Peyer's patch (tissue), 4 donors: ENCODE measurements around the gene NFIX. TPM values are rescaled to one million over a fixed set of nuclear protein-coding genes. Genes with fewer than 3 reads are reported as not detected.

Experiments
- DNase-seq, 3 donors: peaks; one replicate each; pipeline ENCODE4 v3.0.0-alpha.2; 2017 to 2019
- H3K27ac ChIP-seq, 4 donors: fragments of 200-600 bp; sonication (generic); one replicate each; pipeline ENCODE4 v1.5.1; 2016 to 2019
- H3K27me3 ChIP-seq, 2 donors: fragments of 200-600 bp; sonication (generic); one replicate each; pipeline ENCODE4 v1.5.1; 2019
- H3K36me3 ChIP-seq, 3 donors: fragments of 200-600 bp; sonication (generic); one replicate each; pipeline ENCODE4 v1.5.1; 2016 to 2019
- H3K4me1 ChIP-seq, 4 donors: fragments of 200-600 bp; sonication (generic); one replicate each; pipeline ENCODE4 v1.5.1; 2016 to 2019
- H3K4me3 ChIP-seq, 4 donors: fragments of 200-600 bp; sonication (generic); 1 replicate in 3 of 4; 2 replicates in 1 of 4; pipeline ENCODE4 v1.5.1; 2016 to 2019; ENCODE audit warnings: mild to moderate bottlenecking in 1 of 4
- H3K9me3 ChIP-seq, 4 donors: fragments of 200-600 bp; sonication (generic); one replicate each; pipeline ENCODE4 v1.5.1; 2016 to 2019; ENCODE audit warnings: mild to moderate bottlenecking in 1 of 4
- POLR2A ChIP-seq, 2 donors: fragments of 450-650 bp; IDR thresholded peaks; one replicate each; pipeline ENCODE4 v1.5.1; 2017; ENCODE audit warnings: antibody characterized with exemption in 2 of 2, mild to moderate bottlenecking in 2 of 2, moderate library complexity in 2 of 2
- total RNA-seq, 4 donors: library from RNA; depleted of rRNA; stranded (reverse); fragments of >200 nt; gene quantifications; one replicate each; pipeline ENCODE4 v1.1.0, GENCODE V29; 2016
- TF ChIP-seq, protein P1 (sequence below), 6 experiments: fragments of 450-650 bp in 4 of 6; fragments of 200-600 bp in 2 of 6; sonication (generic) in 1 of 6; IDR thresholded peaks; one replicate each; pipeline ENCODE4 v1.5.1; 2017 to 2019; ENCODE audit warnings: antibody characterized with exemption in 6 of 6, mild to moderate bottlenecking in 3 of 6, moderate library complexity in 1 of 6

The NFIX gene
- total RNA-seq, 4 donors from 2014 or later: 13.5 to 56.9 (median 40.0) TPM

DNA sequence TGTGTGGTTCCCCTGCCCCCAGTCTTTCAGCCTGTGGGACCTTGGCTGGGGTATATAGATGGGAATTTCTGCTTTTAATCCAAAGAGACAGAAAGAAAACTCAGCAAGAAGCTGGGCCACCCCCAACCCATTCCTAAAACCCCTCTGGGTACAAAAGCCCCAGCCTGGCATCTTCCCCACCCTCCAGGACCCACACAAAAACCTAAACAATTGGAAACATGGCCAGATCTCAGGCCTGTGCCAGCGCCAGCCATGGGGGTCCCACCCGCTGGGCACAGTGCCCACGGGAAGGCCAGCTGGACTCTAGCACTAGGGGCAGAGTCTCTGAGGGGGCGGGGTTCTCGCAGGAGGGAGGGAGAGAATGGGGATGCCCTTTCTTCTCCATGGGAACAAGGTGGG, 98.8 kb downstream of the NFIX start:
- Histone ChIP-seq H3K27me3 (no peaks in the 10 kb centered on the region), H3K27ac (peak overlapping the region in 1 of 4 donors; percentile 92), H3K4me1 (peaks cover 0 to 54% (median 22%) of the 10 kb centered on the region in 4 donors), H3K36me3 (peaks cover 0 to 14% (median 0%) of the 10 kb centered on the region in 3 donors), H3K9me3 (no peaks in the 10 kb centered on the region), H3K4me3 (no peak overlapping the region)
- DNase-seq: peak in 1 of 3 donors; percentile 60
- TF ChIP-seq, protein P1, sequence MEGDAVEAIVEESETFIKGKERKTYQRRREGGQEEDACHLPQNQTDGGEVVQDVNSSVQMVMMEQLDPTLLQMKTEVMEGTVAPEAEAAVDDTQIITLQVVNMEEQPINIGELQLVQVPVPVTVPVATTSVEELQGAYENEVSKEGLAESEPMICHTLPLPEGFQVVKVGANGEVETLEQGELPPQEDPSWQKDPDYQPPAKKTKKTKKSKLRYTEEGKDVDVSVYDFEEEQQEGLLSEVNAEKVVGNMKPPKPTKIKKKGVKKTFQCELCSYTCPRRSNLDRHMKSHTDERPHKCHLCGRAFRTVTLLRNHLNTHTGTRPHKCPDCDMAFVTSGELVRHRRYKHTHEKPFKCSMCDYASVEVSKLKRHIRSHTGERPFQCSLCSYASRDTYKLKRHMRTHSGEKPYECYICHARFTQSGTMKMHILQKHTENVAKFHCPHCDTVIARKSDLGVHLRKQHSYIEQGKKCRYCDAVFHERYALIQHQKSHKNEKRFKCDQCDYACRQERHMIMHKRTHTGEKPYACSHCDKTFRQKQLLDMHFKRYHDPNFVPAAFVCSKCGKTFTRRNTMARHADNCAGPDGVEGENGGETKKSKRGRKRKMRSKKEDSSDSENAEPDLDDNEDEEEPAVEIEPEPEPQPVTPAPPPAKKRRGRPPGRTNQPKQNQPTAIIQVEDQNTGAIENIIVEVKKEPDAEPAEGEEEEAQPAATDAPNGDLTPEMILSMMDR (IDR thresholded peaks at IDR 0.05): no peak
- no peak for TF ChIP-seq POLR2A (IDR thresholded peaks at IDR 0.05)

DNA sequence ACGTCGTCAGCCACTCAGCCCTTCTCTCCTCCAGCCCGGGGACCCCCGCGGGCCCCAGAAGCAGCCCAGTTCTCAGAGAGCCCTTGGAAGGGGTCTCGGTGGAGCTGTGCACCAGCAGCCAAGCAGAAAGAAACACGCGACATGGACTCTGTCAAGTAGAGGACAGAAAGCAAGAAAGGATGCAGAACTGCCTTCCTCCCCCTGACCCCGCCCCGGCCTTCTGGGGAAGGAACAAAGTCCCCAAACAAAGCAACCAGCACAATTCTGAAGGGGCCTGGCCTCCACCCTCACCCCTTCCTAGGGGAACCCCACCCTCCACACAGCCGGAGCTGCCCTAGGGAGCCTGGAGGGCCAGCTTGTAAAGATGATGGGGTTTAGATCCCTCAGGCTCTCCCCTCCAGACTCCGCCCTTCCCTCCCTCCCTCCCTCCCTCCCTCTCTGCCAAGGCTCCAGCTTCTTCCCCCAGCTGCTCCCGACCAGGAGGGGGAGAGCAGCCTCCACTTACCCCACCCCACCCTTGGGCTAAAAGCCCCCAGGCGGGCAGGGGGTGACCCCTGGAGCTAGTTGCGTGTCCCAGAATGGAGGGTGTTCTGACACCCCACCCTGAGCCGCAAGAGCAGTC, 99.6 kb downstream of the NFIX start:
- TF ChIP-seq POLR2A (IDR thresholded peaks at IDR 0.05): no peak
- TF ChIP-seq, protein P1 (IDR thresholded peaks at IDR 0.05): no peak
- Histone ChIP-seq H3K36me3 (peaks cover 0 to 14% (median 0%) of the 10 kb centered on the region in 3 donors), H3K4me3 (peak overlapping the region in 3 of 4 donors; percentile 18 to 66 (median 27)), H3K27me3 (no peaks in the 10 kb centered on the region), H3K4me1 (peaks cover 0 to 60% (median 25%) of the 10 kb centered on the region in 4 donors), H3K9me3 (no peaks in the 10 kb centered on the region), H3K27ac (peak overlapping the region in 3 of 4 donors; percentile 6 to 92 (median 74))
- peak in 2 of 3 donors; percentile 76 to 79 for DNase-seq

DNA sequence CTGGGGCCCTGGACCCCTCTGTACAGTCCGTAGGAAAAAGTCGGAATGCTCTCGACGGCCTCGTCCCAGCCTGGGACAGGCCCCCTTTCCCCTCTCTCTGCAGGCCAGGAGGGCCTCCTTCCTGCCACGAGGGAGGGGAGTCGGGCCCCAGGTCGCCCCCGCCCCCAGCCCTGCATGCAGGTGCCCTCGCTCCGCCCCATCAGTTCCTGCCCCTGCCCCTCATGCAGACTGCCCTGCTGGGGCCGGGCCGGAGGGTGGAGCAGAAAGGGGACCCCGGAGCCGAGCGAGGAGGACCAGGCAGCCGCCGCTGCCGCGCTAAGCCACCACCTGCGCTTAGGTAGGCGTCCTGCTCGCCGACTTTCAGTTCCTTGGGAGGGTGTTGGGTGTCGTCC, 100.1 kb downstream of the NFIX start:
- Histone ChIP-seq H3K36me3 (peaks cover 0 to 11% (median 0%) of the 10 kb centered on the region in 3 donors), H3K4me3 (peak overlapping the region in 3 of 4 donors; percentile 18 to 66 (median 27)), H3K9me3 (no peaks in the 10 kb centered on the region), H3K27ac (peak overlapping the region in 3 of 4 donors; percentile 6 to 92 (median 74)), H3K27me3 (no peaks in the 10 kb centered on the region), H3K4me1 (peaks cover 0 to 59% (median 27%) of the 10 kb centered on the region in 4 donors)
- DNase-seq: peak in 2 of 3 donors; percentile 82 to 85
- TF ChIP-seq, protein P1 (IDR thresholded peaks at IDR 0.05): no peak
- TF ChIP-seq POLR2A (IDR thresholded peaks at IDR 0.05): no peak

DNA sequence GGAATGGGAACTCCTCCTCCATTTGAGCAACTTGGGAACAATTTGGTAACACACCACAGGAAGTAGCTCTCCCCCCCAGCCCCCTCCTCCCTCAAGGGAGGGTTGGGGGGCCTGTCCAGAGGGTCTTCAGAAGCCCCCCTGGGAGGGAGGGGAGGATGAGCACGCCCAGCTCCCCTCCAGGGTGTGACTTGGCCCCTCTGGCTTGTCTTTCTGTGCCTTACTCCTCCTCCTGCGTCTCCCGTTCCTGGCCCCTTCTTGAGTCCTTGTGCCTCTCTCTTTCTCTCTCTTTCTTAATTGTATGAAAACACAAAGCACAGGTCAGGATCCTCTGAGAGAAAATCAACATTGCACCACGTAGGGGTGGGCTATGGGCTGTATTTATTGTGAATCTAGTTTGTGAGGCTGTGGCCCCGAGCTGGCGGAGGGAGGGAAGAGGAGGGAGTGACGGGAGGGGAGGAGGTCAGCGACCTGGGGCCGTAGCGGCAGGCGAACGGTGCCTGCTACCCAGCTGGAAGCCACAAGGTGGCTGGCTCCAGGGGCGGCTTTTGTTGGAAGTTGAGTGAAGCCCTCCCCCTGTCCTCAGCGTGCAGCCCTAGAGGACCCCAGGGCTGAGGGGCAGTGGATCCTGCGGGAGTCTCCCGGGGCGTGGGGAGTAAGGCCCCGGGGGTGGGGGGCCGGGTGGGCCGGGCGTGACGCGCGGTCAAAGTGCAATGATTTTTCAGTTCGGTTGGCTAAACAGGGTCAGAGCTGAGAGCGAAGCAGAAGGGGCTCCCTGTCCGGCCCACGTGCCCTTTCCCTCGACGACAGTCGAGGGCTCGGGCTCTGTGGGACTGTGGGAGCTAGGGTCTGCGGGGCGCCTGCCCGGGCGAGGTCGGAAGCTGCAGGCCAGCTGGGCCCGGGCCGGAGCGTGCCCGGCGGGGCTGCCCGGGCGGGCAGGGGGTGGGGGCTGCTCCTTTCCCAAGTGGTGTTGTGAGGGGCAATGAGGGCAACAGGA, 101.0 kb downstream of the NFIX start:
- DNase-seq: peak in 2 of 3 donors; percentile 57 to 69
- peaks cover 0 to 8% (median 0%) of the 10 kb centered on the region in 3 donors for H3K36me3 ChIP-seq
- H3K27me3 ChIP-seq: no peaks in the 10 kb centered on the region
- TF ChIP-seq, protein P1 (IDR thresholded peaks at IDR 0.05): peak in 2 of 6 experiments; percentile 9 to 11
- TF ChIP-seq POLR2A (IDR thresholded peaks at IDR 0.05): no peak
- H3K27ac ChIP-seq: peak overlapping the region; percentile 49 to 92 (median 63)
- no peaks in the 10 kb centered on the region for H3K9me3 ChIP-seq
- peak overlapping the region in 3 of 4 donors; percentile 18 to 66 (median 27) for H3K4me3 ChIP-seq
- H3K4me1 ChIP-seq: peaks cover 0 to 59% (median 34%) of the 10 kb centered on the region in 4 donors

DNA sequence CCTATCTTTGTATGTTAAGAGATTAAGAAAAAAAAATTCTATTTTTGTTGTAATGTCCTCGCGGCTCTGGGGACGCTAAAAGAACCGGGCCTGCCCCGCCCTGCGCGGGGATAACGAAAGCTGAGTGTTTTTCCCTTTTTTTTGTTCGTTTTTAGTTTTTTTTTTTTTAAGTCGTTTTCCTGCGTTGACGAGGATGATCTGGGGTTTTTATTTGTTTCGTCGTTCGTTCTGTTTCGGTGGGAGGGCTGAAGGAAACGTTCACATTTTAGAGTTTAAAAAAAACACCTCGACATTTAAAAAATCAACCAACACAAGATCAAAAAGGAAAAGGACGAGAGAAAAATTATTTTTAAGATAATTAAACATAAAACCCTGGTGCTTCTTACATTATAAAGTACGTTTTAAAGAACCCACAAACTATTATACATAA, 101.8 kb downstream of the NFIX start:
- Histone ChIP-seq H3K4me1 (peaks cover 0 to 60% (median 34%) of the 10 kb centered on the region in 4 donors), H3K36me3 (peaks cover 0 to 8% (median 0%) of the 10 kb centered on the region in 3 donors), H3K27me3 (no peaks in the 10 kb centered on the region), H3K27ac (peak overlapping the region in 3 of 4 donors; percentile 74 to 92 (median 88)), H3K9me3 (no peaks in the 10 kb centered on the region), H3K4me3 (peak overlapping the region in 3 of 4 donors; percentile 30 to 66 (median 52))
- TF ChIP-seq, protein P1 (IDR thresholded peaks at IDR 0.05): no peak
- no peak for TF ChIP-seq POLR2A (IDR thresholded peaks at IDR 0.05)
- no peak for DNase-seq
